OCI-LY7 (cell line): Measurements from ENCODE around the gene ZNF438. TPM values are rescaled to one million over a fixed set of nuclear protein-coding genes. Genes with fewer than 3 reads are reported as not detected.

Experiments
- BruUV-seq: library from RNA; stranded (reverse); fragments of 400-500 nt; replicated peaks from 2 replicates; lab custom pipeline; 2021; lab: Mats Ljungman, UMichigan
- CTCF ChIA-PET: fragments of 300-600 bp; sonication (Branson Sonifier 250); formaldehyde crosslinking; loops from one replicate; lab custom pipeline; 2022; ENCODE audit warnings: antibody characterized with exemption; ENCODE audit not compliant: unreplicated experiment; lab: Charles Lee
- POLR2A ChIA-PET: fragments of 300-600 bp; sonication (Branson Sonifier 250); formaldehyde crosslinking; loops from one replicate; lab custom pipeline; 2022; ENCODE audit warnings: antibody characterized with exemption; lab: Charles Lee
- DNase-seq: peaks from one replicate; pipeline ENCODE4 v3.0.0-alpha.2; 2015; ENCODE audit warnings: low spot score
- H2AFZ ChIP-seq: fragments of 200-600 bp; sonication (generic), shearing (Covaris generic); 2 replicates; pipeline ENCODE4 v1.6.1; 2014; ENCODE audit warnings: mild to moderate bottlenecking, antibody characterized with exemption, low read length, moderate library complexity
- H3K27ac ChIP-seq: fragments of 200-600 bp; sonication (generic); 2 replicates; pipeline ENCODE4 v1.5.1; 2014; ENCODE audit warnings: mixed run types, low read depth, mild to moderate bottlenecking, moderate library complexity, low read length, inconsistent platforms; ENCODE audit not compliant: poor library complexity, severe bottlenecking
- H3K36me3 ChIP-seq: fragments of 200-600 bp; sonication (generic); 2 replicates; pipeline ENCODE4 v1.6.1; 2014; ENCODE audit warnings: mild to moderate bottlenecking, antibody characterized with exemption, low read length, moderate library complexity, mixed read lengths; ENCODE audit not compliant: insufficient read depth
- H3K4me1 ChIP-seq: fragments of 200-600 bp; sonication (generic); 2 replicates; pipeline ENCODE4 v1.5.1; 2014; ENCODE audit warnings: mild to moderate bottlenecking, low read length; ENCODE audit not compliant: insufficient read depth, poor library complexity, severe bottlenecking
- H3K4me2 ChIP-seq: fragments of 200-600 bp; sonication (generic); 2 replicates; pipeline ENCODE4 v1.6.1; 2014; ENCODE audit warnings: mild to moderate bottlenecking, low read length
- H3K4me3 ChIP-seq: fragments of 200-600 bp; sonication (generic); 2 replicates; pipeline ENCODE4 v1.5.1; 2014; ENCODE audit warnings: mild to moderate bottlenecking, low read depth, low read length; ENCODE audit not compliant: poor library complexity, severe bottlenecking
- H3K79me2 ChIP-seq: fragments of 200-600 bp; sonication (generic); 2 replicates; pipeline ENCODE4 v1.6.1; 2016; ENCODE audit warnings: low read depth, mild to moderate bottlenecking, low read length, moderate library complexity, mixed read lengths; ENCODE audit not compliant: insufficient read depth
- H3K9me2 ChIP-seq: fragments of 200-600 bp; sonication (generic); 2 replicates; pipeline ENCODE4 v1.6.1; 2016; ENCODE audit warnings: mild to moderate bottlenecking, low read length, mixed read lengths; ENCODE audit not compliant: insufficient read depth
- H3K9me3 ChIP-seq: fragments of 200-600 bp; sonication (generic); 2 replicates; pipeline ENCODE4 v1.6.1; 2014; ENCODE audit warnings: mild to moderate bottlenecking, mixed run types, low read length, mixed read lengths
- H4K20me1 ChIP-seq: fragments of 200-600 bp; sonication (generic); 2 replicates; pipeline ENCODE4 v1.6.1; 2014; ENCODE audit warnings: mild to moderate bottlenecking, antibody characterized with exemption, low read length, moderate library complexity, mixed read lengths; ENCODE audit not compliant: insufficient read depth
- EZH2phosphoT487 ChIP-seq: fragments of 200-600 bp; sonication (generic); IDR thresholded peaks from 2 replicates; pipeline ENCODE4 v1.6.1; 2018; ENCODE audit warnings: low read depth, borderline replicate concordance, mild to moderate bottlenecking, mixed run types, antibody characterized with exemption, low read length, moderate library complexity, mixed read lengths
- intact Hi-C: fragments of 100-400 bp; cut with micrococcal nuclease; formaldehyde crosslinking; loops from one replicate; pipeline ENCODE4 v1.10.0; 2022; ENCODE audit not compliant: unreplicated experiment
- total RNA-seq, 2 experiments: library from RNA; depleted of rRNA in 1 of 2; stranded (reverse); fragments of >200 nt in 1 of 2; shearing (Covaris generic) in 1 of 2; gene quantifications; 2 replicates each; pipeline ENCODE4 v1.2.3, GENCODE V29; 2014 to 2022
- TF ChIP-seq, protein P1 (sequence below): fragments of 200-600 bp; sonication (generic); conservative IDR thresholded peaks from 2 replicates; pipeline ENCODE4 v1.5.1; 2014; ENCODE audit warnings: mild to moderate bottlenecking, antibody characterized with exemption, low read length, moderate library complexity, mixed read lengths

The ZNF438 gene
- total RNA-seq, 2 experiments from 2014 or later, result 2.0 to 2.5 TPM

DNA sequence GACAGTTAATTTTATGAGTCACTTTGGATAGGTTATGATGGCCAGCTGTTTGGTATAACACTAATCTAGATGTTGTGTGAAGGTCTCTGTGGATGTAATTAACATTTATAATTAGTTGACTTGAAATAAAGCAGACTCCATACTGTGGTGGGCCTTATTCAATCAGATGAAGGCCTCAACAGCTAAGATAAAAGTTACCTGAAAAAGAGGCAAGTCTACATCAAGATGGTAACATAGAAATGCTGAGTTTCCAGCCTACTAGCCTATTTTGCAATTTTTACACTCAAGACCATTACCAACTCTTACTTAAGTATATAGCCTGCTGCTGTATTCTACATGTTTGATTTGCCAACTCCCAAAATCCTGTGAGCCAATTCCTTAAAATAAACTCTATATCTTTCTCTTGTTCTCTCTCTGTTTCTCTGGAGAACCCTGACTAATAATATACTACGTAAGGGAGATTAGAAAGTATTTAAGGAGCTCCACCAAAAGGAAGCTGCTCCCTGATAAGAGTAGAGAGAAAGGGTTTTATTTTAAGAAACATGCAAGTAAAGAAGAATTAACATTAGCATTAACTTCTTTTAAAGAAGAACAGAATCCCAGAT is 42.7 kb downstream of the ZNF438 start:
- no peak overlapping the region for H3K4me2 ChIP-seq
- intact Hi-C loops, result no loop called here

DNA sequence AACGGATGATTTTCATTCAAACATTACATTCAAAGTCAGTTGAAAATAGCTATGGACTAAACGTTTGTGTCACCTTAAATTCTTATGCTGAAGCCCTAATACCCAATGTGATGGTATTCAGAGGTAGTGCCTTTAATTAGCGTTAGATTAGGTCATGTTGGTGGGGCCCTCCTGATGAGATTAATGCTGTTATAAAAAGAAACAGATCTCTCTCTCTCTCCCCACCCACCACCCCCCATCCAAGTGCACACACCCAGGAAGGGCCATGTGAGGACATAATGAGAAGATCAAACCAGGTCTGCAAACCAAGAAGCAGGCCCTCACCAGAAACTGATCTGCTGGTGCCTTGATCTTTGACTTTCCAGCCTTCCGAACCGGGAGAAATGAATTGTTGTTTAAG is 44.2 kb downstream of the ZNF438 start:
- H3K9me2 ChIP-seq, result no peaks in the 10 kb centered on the region
- no peak overlapping the region for H3K4me3 ChIP-seq
- no peaks in the 10 kb centered on the region for H3K9me3 ChIP-seq
- H3K36me3 ChIP-seq, result no peaks in the 10 kb centered on the region
- ChIA-PET POLR2A (interaction anchor here (1.6 kb wide), 1 partner anchor 22 kb away, joined by 3 read pairs; no protein-coding TSS in a partner anchor), CTCF (no interaction called here)
- DNase-seq, result no peak
- BruUV-seq, result no TSS peak
- no peaks in the 10 kb centered on the region for H3K4me1 ChIP-seq
- H3K27ac ChIP-seq, result no peak overlapping the region
- no peaks in the 10 kb centered on the region for H4K20me1 ChIP-seq
- TF ChIP-seq, protein P1, sequence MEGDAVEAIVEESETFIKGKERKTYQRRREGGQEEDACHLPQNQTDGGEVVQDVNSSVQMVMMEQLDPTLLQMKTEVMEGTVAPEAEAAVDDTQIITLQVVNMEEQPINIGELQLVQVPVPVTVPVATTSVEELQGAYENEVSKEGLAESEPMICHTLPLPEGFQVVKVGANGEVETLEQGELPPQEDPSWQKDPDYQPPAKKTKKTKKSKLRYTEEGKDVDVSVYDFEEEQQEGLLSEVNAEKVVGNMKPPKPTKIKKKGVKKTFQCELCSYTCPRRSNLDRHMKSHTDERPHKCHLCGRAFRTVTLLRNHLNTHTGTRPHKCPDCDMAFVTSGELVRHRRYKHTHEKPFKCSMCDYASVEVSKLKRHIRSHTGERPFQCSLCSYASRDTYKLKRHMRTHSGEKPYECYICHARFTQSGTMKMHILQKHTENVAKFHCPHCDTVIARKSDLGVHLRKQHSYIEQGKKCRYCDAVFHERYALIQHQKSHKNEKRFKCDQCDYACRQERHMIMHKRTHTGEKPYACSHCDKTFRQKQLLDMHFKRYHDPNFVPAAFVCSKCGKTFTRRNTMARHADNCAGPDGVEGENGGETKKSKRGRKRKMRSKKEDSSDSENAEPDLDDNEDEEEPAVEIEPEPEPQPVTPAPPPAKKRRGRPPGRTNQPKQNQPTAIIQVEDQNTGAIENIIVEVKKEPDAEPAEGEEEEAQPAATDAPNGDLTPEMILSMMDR, result no peak
- TF ChIP-seq EZH2phosphoT487, result no peak
- intact Hi-C loops, result no loop called here
- no peak overlapping the region for H2AFZ ChIP-seq
- H3K79me2 ChIP-seq, result no peaks in the 10 kb centered on the region
- H3K4me2 ChIP-seq, result no peak overlapping the region

More for the DNA sequence above, 42.7 kb downstream of the ZNF438 start:
- POLR2A ChIA-PET, result interaction anchor here (1.1 kb wide), 1 partner anchor 9 kb away, joined by 5 read pairs; no protein-coding TSS in a partner anchor
- Histone ChIP-seq H3K36me3 (no peaks in the 10 kb centered on the region), H3K4me3 (no peak overlapping the region), H3K9me3 (no peaks in the 10 kb centered on the region), H3K4me1 (no peaks in the 10 kb centered on the region), H2AFZ (no peak overlapping the region), H3K79me2 (no peaks in the 10 kb centered on the region), H4K20me1 (no peaks in the 10 kb centered on the region), H3K9me2 (no peaks in the 10 kb centered on the region), H3K27ac (no peak overlapping the region)
- CTCF ChIA-PET, result no interaction called here
- no TSS peak for BruUV-seq
- no peak for DNase-seq
- no peak for TF ChIP-seq EZH2phosphoT487
- TF ChIP-seq, protein P1, result no peak

DNA sequence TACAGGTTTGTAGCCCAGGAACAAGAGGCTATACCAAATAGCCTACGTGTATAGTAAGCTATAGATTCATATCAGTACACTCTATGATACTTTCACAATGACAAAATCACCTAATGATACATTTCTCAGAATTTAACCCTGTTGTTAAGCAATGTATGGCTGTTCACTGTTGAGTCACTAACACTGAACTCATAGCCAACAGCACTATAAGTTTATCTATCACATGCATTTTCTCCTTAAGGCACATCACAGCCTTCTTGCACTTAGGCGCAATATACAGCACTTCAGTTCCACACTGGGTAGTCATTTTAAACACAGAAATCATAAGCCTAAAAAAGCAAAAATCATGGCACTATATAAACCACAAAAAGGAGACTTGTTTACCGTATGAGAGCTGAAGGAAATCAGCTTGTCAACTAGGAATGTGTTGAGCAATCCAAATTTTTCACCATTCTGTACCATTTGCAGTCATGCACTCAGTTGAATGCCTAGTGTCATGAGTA is 45.6 kb downstream of the ZNF438 start:
- Histone ChIP-seq H2AFZ (no peak overlapping the region), H3K4me1 (no peaks in the 10 kb centered on the region), H4K20me1 (no peaks in the 10 kb centered on the region), H3K79me2 (no peaks in the 10 kb centered on the region), H3K27ac (no peak overlapping the region), H3K4me3 (no peak overlapping the region), H3K9me3 (no peaks in the 10 kb centered on the region), H3K9me2 (no peaks in the 10 kb centered on the region), H3K36me3 (no peaks in the 10 kb centered on the region), H3K4me2 (no peak overlapping the region)
- TF ChIP-seq, protein P1, result no peak
- CTCF ChIA-PET, result no interaction called here
- intact Hi-C loops, result no loop called here
- POLR2A ChIA-PET, result interaction anchor here (0.9 to 1.6 kb wide), 2 partner anchors 10 to 23 kb away, joined by 3 read pairs; no protein-coding TSS in a partner anchor
- DNase-seq, result no peak
- no TSS peak for BruUV-seq
